EH (cell line): ENCODE data around the gene ST7.

ENCODE experiments used
- DNase-seq: peaks from one replicate; pipeline ENCODE4 v3.0.0-alpha.2; 2015; ENCODE audit warnings: low read depth

The ST7 gene

DNA sequence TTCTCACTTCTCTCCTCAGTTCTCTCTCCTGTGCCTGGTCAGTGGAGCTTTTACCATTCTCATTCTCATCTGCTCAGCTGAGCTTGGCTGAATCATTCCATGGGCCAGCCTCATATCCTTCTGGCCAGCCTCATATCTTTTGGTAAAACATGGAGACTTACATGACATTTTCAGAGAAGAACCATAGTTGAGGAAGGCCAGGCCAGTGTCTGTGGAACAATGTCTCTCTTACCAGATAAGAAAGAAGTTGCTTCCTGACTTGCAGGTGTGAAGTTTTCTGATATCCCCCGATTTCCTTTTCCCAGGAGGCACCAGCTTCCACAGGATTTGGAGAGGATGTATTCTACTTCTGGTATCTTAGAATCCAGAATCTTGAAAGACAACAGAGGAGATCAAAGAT lies 24.7 kb downstream of the ST7 start:
- DNase-seq = no peak

DNA sequence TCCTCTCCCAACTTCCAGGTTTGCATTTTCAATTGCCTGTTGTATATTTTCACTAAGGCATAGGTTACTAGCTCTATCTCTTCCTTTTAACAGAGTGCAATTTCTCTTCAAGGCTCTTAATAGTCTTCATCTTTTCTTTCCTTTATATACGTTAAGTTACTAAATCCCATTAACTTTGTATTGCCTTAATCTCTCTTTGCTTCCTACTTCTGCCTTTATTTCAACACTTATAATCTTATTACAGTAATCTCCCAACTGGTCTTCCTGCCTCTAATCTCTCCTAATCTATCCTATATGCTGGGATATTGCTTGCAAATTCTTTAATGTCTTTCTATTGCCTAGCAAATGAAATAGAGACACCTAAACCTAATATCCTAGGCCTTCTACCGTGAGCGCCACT lies 26.1 kb downstream of the ST7 start:
- no peak for DNase-seq

DNA sequence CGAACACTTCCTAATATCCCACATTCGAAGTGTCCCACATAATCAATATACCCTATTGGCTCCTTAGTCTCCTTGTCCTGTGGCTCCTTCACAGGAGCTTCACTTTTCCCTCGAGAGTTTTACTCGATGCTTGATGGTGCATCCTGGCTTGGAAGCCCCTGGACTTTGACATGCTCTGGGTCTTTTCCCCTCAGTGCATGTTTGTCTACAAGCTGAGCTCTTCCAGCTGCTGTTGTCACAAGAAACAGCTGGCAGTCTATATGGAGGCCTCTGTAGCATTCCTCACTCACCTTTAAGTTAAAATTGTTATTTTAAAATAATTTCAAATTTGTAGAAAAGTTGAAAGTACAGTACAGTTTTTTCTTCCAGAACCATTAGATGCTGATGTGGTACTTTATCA lies 27.1 kb downstream of the ST7 start:
- DNase-seq = no peak

DNA sequence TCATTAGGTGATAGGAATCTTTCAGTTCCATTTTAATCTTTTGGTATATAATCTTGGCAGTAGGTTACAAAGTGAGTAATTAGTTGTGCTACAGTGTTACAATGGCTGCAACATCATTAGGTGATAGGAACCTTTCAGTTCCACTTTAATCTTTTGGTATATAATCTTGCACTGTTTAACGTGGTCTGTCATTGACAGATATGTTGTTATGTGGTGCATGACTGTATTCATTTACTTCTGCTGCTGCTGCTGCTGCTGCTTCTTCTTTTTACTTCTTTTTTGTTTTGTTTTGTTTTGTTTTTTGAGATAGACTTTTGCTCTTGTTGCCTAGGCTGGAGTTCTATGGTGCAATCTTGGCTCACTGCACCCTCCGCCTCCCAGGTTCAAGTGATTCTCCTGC lies 28.6 kb downstream of the ST7 start:
- DNase-seq = no peak

DNA sequence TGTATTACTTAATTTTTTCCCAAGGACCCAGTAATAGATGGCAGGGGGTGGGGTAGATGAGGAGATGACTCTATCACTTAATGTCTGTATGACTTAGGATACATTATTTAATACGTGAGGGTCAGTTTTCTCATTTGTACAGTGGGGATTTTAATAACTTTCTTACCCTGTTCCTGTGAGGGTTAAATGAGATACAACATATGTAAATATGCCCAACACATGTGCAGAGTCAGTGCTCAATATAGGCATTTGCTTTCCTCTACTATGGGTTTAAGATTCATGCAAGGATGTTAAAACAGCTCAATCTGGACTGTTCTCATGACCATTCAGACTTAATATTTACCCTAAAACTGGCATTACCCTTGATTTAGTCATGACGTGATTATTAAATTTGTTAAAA lies 31.2 kb downstream of the ST7 start:
- no peak for DNase-seq

DNA sequence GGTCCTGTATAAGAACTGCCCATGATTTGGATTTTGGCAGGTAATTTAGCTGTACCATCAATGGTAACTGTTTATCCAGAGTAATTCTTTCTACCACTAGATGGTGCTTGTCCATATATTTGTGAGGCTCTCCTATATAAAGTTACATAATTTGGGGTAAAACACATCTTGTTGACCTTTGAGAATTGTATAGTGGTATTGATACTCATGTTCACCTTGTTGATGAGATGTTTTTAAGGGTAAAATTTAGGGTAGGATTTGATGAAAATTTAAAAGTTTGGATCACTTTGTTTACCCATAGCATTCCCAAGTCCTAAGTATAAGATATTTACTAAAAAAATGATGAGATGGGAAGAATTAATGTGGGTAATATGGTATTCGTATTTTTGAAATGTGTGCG lies 31.6 kb downstream of the ST7 start:
- DNase-seq = peak; percentile 44

DNA sequence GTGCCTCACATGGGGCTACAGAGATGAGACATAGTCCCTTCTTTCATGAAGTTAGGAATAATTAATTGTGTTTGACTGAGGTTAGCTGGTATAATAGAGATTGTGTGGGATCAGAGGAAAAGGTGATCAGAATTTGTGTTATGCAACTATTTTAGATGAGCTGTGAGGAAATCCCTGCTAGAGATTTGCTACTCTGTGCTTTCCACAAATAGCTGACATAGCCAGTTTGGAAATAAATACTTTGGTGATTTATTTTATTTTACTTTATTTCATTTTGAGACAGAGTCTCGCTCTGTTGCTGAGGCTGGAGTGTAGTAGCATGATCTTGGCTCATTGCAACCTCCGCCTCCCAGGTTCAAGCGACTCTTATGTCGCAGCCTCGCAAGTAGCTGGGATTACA lies 32.3 kb downstream of the ST7 start:
- no peak for DNase-seq

DNA sequence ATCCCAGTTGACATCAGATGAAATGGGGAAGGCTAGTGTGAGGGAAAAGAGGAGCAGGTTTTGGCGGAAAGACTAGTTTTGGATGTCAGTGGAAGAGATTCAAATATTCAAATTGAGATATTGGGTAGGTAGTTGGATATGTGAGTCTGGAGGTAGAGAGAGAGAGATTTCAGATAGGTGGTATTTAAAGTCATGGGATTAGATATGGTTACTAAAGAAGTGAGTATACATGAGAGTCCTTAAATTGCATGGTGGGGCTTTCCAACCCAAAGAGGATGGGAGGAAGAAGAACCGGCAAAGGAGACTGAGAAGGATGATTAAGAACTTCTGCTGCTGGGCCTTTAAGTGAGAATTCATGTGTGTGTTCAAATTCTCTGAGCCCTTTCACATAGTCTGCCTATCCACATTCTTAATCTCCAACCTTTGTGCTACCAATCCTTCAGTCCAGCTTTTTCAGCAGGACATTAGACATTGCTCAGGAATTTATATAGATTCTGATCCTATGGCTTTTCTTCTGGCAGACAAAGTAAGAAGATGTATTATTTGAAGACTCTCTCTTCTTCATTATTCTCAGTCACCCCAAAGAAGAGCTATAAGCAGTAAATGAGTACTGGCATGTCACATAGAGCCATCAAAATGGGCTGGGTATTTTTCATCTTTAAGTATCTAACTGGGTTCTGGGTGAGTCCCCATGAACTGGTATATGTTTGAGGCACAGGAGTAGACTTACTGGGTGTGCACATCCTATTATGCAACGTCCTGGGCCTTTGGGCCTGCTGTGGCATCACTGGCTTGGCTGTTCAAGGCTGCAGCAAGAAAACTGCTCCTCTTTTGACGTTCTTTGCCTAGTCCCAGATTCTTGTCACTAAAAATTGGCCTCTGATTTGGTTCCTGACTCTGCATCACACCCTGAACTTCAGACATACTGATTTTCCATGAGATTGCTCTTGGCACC lies 33.6 kb downstream of the ST7 start:
- DNase-seq = peak; percentile 48

DNA sequence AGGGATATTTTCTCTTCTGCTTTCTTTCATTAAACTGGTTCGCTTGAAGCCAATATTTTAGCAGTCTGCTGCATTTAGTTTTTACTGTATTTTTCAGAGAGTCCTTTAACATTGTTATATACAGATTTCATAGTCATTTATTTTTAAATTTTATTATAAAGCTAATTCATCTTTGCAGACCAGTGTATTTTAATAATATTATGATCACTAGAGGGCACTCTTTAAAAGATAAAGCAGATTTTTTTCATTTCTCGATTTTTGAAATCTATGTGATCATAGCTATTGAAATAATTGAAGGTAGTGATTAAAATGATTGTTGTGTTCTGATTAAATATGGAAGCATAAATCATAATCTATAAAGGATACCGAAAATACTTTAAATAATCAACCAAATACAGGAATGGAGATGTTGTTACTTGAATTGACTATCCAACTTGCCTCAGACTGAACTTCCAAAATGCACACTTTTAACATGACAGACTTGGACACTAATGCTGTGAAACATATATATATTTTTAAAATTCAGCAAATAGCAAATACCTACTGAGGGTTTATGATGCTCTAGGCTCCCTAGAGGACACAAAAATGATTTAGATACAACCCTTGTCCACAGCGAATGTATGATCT lies 35.2 kb downstream of the ST7 start:
- no peak for DNase-seq

DNA sequence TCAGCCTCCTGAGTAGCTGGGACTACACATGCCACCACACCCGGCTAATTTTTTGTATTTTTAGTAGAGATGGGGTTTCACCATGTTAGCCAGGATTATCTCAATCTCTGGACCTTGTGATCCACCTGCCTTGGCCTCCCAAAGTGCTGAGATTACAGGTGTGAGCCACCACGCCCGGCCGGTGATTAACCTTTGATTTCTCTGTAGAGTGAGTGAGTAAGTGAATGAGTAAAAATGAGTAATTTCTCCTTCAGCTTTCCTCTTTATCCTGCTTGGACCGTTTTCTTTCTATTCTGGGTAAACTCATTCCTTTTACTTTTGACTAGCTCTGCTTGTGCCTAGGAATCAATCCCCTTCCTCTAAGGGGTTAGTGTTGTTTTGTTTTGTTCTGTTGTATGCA lies 36.8 kb downstream of the ST7 start:
- no peak for DNase-seq

DNA sequence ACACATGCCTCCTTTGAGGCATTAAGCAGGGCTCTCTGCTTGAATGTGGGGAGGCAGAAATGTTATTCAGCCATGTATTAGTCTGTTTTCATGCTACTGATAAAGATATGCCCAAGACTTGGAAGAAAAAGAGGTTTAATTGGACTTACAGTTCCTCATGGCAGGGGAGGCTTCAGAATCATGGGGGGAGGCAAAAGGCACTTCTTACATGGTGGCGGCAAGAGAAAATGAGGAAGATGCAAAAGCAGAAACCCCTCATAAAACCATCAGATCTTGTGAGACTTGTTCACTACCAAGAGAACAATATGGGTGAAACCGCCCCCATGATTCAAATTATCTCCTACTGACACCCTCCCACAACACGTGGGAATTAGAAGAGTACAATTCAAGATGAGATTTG lies 37.9 kb downstream of the ST7 start:
- no peak for DNase-seq

DNA sequence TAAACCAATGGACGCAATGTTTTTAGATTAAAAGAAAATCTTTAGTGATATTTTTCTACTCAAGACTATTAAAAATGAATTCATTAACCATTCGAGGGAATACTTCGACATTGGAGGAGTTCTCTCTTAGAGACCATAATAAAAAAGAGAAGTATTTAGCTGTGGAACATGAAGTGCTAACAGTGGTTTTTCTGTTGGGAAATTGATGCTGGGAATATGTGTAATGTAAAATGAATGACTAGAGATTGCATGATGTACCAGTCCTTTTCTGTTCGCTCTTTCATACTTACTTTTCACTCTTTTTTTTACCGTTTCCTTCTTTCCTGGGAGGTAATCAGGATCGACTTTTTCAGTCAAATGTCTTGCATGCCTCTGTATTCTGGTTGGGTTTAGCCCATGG lies 41.3 kb downstream of the ST7 start:
- no peak for DNase-seq

DNA sequence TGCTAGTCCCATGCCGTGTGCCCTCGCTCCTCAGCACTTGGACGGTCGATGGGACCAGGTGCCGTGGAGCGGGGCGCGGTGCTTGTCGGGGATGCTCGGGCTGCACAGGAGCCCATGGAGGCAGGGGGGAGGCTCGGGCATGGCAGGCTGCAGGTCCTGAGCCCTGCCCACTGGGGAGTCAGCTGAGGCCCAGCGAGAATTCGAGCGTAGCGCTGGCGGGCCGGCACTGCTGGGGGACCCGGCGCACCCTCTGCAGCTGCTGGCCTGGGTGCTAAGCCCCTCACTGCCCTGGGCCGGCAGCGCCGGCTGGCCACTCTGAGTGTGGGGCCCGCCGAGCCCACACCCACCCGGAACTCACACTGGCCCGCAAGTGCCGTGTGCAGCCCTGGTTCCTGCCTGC lies 44.7 kb downstream of the ST7 start:
- DNase-seq = no peak

DNA sequence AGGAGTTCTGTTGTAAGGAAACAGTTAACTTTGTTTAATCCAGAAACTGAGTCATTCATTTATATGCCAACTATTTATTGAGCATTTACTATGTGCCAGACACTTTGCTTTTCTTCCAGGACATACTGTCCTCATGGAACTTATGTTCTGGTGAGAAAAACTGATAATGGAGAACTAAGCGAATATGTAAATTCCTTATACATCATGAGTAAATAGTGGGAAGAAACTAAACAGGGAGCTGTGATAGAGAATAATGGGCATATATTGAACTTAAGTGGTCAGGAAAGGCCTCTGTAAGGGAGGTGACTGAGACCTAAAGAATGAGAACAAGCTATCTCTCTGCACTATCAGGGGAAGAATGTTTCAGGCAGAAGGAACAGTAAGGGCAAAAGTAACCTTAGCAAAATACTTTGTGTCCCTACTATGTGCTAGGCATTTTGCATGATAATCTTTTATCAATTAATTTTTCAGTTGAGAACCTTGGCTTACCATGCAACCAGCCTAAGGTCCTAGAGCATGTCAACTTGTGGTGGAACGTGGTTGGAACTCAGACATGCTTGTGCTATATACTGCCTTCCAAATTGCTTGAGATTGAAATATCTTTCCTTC lies 45.4 kb downstream of the ST7 start:
- peak; percentile 55 for DNase-seq

DNA sequence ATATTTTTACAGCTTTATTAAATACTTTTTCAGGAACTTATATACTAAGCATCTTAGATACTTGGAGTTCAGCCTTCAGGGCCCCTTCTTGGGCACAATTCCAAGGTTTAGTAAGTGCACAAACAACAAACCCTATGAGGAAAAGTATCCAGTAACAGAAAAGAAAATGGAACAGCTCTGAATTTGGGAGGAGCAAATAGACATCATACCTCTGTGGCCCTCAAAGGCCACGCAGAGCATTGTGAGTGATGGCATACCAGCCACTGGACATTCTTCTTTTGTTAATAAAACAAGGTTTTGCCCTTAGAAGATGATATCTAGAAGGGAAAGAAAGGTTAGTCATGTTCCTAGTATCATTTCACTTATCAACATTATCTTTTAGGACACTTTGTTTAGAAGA lies 46.0 kb downstream of the ST7 start:
- peak; percentile 79 for DNase-seq

DNA sequence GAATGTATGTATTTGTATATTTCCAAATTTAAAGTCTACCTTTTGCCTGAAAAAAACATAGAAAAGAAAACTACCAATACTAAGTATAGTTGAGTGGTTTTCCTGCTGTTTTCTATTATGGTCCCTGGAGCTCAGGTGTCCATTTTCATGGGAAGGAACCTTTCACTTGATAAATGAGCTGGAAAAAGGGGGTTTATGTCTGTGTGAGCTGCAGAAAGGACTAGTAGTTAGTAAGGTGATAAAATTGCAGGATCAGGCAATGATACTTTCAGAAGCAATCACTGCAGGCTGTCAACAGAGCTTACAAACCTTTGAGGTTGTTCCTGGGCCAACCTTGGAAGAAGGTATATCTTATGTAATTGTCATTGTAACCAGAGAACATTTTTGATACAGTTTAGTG lies 48.0 kb downstream of the ST7 start:
- no peak for DNase-seq

DNA sequence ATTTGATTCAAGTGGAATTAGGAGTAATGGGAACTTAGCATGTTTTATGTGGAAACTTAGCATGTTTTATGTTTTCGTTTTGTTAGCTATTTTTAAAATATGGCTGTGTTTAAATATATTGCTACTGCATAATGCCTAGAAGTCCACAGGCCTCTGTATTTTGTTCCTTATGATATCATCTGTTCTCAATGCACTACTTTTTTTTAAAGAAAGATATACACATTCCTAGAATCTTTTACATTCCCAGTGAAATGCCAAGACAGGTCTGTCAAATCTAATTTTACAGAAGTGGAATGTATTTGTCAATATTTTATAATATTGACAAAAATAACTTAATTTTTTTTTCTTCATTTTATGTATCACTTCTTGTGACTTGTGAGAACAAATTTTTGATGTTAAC lies 51.6 kb downstream of the ST7 start:
- DNase-seq = peak; percentile 32

DNA sequence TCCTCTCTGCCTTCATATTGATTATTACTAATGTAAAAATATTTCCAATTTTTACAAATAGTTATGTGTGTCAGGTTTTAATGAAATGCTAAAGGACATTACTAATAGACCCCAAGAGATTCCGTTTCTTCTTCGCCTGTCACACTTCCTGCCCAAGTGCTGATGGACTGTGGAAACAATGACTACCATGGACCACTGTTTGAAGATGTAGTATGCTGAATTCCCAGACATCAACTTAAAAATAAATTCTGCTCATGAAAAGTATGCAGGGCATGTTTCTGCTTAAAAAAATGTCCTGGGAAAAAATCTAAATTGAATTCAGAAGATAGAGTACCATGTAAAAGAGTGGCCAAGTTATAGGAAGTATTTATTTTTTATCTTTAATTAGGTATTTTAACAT lies 52.1 kb downstream of the ST7 start:
- DNase-seq = peak; percentile 71

DNA sequence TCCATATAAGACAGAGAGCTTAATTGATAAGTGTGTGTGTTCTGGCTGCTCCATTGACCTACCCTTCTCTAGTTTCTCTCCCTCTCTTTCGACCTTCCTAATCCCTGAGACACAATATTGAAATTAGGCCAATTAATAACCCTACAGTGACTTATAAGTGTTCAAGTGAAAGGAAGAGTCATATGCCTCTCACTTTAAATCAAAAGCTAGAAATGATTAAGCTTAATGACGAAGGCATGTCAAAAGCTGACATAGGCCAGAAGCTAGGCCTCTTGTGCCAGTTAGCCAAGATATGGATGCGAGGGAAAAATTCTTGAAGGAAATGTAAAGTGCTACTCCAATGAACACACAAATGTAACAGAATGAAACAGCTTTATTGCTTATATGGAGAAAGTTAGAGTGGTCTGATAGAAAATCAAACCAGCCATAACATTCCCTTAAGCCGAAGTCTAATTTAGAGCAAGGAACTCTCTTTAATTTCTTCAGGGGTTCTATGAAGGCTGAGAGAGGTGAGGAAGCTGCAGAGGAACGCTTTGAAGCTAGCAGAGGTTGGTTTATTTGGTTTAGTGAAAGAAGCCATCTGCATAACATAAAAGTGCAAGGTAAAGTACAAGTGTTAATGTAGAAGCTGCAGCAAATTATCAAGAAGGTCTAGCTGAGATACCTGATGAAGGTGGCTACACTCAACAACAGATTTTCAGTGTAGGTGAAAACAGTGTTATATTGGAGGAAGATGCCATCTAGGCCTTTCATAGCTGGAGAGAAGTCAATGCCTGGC lies 53.8 kb downstream of the ST7 start:
- no peak for DNase-seq

DNA sequence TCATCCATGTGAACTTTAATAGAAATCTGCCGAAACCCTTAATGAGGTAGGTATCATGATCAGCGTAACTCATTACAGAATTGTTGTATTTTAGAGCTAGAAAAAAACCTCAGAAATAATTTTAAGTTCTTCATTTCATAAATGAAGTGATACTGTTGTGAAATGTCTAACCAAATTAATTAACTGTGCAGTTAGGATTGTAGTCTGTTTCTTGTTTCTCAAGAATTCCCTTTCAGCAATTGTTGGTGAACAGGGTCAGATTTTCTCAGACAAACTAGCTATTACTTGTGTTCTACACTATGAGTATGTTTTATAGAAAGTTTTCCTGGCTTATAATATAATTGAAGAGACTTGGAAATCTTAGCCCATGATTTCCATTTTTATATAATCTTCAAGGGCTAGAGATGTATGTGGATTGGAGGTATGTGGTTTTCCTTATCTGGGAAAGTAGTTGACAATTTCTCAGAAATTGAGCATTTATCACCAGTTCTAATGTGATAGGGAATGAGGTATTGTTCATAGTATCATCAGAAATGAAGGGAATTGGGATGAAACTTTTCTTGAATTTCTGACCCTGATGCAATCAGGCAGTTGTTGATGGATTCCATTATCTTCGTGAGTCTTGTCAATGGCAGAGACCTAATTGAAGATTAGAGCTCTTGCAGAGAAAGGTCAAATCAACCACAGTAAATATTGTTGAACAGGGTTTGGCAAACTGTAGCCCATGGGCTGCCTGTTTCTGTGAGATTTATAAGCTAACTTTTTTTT lies 55.0 kb downstream of the ST7 start:
- no peak for DNase-seq

DNA sequence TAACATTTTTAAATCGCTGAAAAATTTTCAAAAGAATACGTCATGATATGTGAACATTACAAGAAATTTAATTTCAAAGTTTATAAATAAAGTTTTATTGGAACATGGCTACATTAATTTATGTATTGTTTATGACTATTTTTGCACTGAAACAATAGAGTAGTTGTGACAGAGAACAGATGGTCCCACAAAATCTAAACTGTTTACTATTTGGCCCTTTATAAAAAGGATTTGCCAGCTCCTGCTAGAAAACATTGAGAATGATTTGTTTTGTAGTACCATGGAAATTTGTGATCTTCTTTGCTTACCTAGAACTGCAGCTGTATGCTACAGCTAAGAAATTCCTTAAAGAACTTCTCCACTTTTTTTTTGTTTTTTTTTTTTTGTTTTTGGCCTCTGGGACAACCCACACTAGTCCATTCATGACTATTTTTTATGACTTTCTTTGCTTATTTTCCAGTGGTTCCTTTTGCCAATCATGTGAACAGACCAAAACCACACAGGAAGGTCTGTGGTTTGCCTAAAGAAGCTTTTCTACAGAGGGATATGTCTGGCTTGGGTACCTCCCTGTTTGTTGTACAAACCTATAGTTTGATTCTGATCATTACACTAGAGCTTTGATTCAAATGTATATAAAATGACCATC lies 55.7 kb downstream of the ST7 start:
- DNase-seq = peak; percentile 79
